ENCODE results near the gene CCT2.

The CCT2 gene

GRCh38 chr12:69585189-69586062, at the start of gene CCT2:
Gene CCT2 (plus strand): TSS chr12:69585459. CDS start chr12:69585522, 63 bp downstream.
- peak within 1 kb of the TSS; percentile 85 for H3K4me3 ChIP-seq (ENCODE audit: low read depth, low read length)
- TF ChIP-seq, protein P1, sequence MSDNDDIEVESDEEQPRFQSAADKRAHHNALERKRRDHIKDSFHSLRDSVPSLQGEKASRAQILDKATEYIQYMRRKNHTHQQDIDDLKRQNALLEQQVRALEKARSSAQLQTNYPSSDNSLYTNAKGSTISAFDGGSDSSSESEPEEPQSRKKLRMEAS (IDR thresholded peaks at IDR 0.05; ENCODE audit: low read depth, low read length), result peak; percentile 81
- TF ChIP-seq, protein P2, sequence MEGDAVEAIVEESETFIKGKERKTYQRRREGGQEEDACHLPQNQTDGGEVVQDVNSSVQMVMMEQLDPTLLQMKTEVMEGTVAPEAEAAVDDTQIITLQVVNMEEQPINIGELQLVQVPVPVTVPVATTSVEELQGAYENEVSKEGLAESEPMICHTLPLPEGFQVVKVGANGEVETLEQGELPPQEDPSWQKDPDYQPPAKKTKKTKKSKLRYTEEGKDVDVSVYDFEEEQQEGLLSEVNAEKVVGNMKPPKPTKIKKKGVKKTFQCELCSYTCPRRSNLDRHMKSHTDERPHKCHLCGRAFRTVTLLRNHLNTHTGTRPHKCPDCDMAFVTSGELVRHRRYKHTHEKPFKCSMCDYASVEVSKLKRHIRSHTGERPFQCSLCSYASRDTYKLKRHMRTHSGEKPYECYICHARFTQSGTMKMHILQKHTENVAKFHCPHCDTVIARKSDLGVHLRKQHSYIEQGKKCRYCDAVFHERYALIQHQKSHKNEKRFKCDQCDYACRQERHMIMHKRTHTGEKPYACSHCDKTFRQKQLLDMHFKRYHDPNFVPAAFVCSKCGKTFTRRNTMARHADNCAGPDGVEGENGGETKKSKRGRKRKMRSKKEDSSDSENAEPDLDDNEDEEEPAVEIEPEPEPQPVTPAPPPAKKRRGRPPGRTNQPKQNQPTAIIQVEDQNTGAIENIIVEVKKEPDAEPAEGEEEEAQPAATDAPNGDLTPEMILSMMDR (IDR thresholded peaks at IDR 0.05; ENCODE audit: low read depth, low read length), result peak; percentile 30
- peak; percentile 90 for TF ChIP-seq MYC (IDR thresholded peaks at IDR 0.05; ENCODE audit: low read depth, low read length)
- TF ChIP-seq POLR2A (IDR thresholded peaks at IDR 0.05; ENCODE audit: extremely low read depth, insufficient read length), result peak; percentile 98
- peak; percentile 97 for DNase-seq (ENCODE audit: low read depth)

- TF ChIP-seq, protein P1 (IDR thresholded peaks at IDR 0.05; ENCODE audit: low read depth, low read length), result no peak
- TF ChIP-seq MYC (IDR thresholded peaks at IDR 0.05; ENCODE audit: low read depth, low read length), result no peak
- TF ChIP-seq, protein P2 (IDR thresholded peaks at IDR 0.05; ENCODE audit: low read depth, low read length), result no peak
- no peak for TF ChIP-seq POLR2A (IDR thresholded peaks at IDR 0.05; ENCODE audit: extremely low read depth, insufficient read length)
- no peak for DNase-seq (ENCODE audit: low read depth)
- H3K4me3 ChIP-seq (ENCODE audit: low read depth, low read length), result no peak overlapping the region
Measured at GRCh38 chr12:69540987-69541386, 44.3 kb upstream of the CCT2 start.

GRCh38 chr12:69544087-69544486, 41.2 kb upstream of the CCT2 start:
- TF ChIP-seq, protein P2 (IDR thresholded peaks at IDR 0.05; ENCODE audit: low read depth, low read length), result no peak
- TF ChIP-seq MYC (IDR thresholded peaks at IDR 0.05; ENCODE audit: low read depth, low read length) (no peak), POLR2A (IDR thresholded peaks at IDR 0.05; ENCODE audit: extremely low read depth, insufficient read length) (no peak)
- TF ChIP-seq, protein P1 (IDR thresholded peaks at IDR 0.05; ENCODE audit: low read depth, low read length), result no peak
- DNase-seq (ENCODE audit: low read depth), result no peak
- H3K4me3 ChIP-seq (ENCODE audit: low read depth, low read length), result no peak overlapping the region

DNA sequence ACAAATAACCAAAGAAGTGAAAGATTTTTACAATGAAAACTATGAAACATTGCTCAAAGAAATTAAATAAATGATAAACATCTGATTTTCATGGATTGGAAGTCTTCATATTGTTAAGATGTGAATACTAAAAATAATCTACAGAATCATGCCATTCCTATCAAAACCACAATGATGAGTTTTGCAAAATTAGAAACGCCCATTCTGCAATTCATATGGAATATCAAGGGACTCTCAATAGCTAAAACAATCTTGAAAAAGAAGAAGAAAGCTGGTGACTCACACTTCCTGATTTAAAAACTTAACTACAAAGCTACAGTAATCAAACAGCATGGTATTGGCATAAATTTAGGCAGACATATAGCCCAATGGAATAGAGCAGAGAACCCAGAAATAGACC, 40.2 kb upstream of the CCT2 start:
- no peak for DNase-seq (ENCODE audit: low read depth)
- no peak overlapping the region for H3K4me3 ChIP-seq (ENCODE audit: low read depth, low read length)
- TF ChIP-seq POLR2A (IDR thresholded peaks at IDR 0.05; ENCODE audit: extremely low read depth, insufficient read length), result no peak

- TF ChIP-seq MYC (IDR thresholded peaks at IDR 0.05; ENCODE audit: low read depth, low read length) (no peak), POLR2A (IDR thresholded peaks at IDR 0.05; ENCODE audit: extremely low read depth, insufficient read length) (no peak)
- TF ChIP-seq, protein P1 (IDR thresholded peaks at IDR 0.05; ENCODE audit: low read depth, low read length), result no peak
- TF ChIP-seq, protein P2 (IDR thresholded peaks at IDR 0.05; ENCODE audit: low read depth, low read length), result no peak
- DNase-seq (ENCODE audit: low read depth), result no peak
- H3K4me3 ChIP-seq (ENCODE audit: low read depth, low read length), result no peak overlapping the region
Measured at GRCh38 chr12:69546693-69547438, 38.4 kb upstream of the CCT2 start.

- DNase-seq (ENCODE audit: low read depth), result no peak
- TF ChIP-seq, protein P1 (IDR thresholded peaks at IDR 0.05; ENCODE audit: low read depth, low read length), result no peak
- TF ChIP-seq MYC (IDR thresholded peaks at IDR 0.05; ENCODE audit: low read depth, low read length) (no peak), POLR2A (IDR thresholded peaks at IDR 0.05; ENCODE audit: extremely low read depth, insufficient read length) (no peak)
- TF ChIP-seq, protein P2 (IDR thresholded peaks at IDR 0.05; ENCODE audit: low read depth, low read length), result no peak
- no peak overlapping the region for H3K4me3 ChIP-seq (ENCODE audit: low read depth, low read length)
Measured at GRCh38 chr12:69548687-69549086, 36.6 kb upstream of the CCT2 start.

All from NB4 (cell line).